Osteoblast (primary cell): ENCODE data around the gene RARG. TPM values are rescaled to one million over a fixed set of nuclear protein-coding genes. Genes with fewer than 3 reads are reported as not detected.

Source experiments
- DNase-seq: peaks from one replicate; pipeline ENCODE4 v3.0.0; 2011; ENCODE audit warnings: low spot score, mixed read lengths; ENCODE audit not compliant: insufficient read length; ENCODE audit errors: missing footprints
- H2AFZ ChIP-seq: 2 replicates; pipeline ENCODE4 v1.6.0; 2011; ENCODE audit warnings: mild to moderate bottlenecking, low read length
- H3K27ac ChIP-seq: 2 replicates; pipeline ENCODE4 v1.5.1; 2011; ENCODE audit warnings: mild to moderate bottlenecking, low read depth, low read length, moderate library complexity
- H3K27me3 ChIP-seq: 2 replicates; pipeline ENCODE4 v1.6.0; 2012; ENCODE audit warnings: mild to moderate bottlenecking, control low read depth, inconsistent platforms, low read length, moderate library complexity; ENCODE audit not compliant: insufficient read depth
- H3K36me3 ChIP-seq: 2 replicates; pipeline ENCODE4 v1.5.1; 2011; ENCODE audit warnings: mild to moderate bottlenecking, low read length, control low read depth, moderate library complexity; ENCODE audit not compliant: insufficient read depth
- H3K4me1 ChIP-seq: 2 replicates; pipeline ENCODE4 v1.5.1; 2011; ENCODE audit warnings: mild to moderate bottlenecking, low read length, control low read depth, moderate library complexity; ENCODE audit not compliant: insufficient read depth
- H3K4me2 ChIP-seq: 2 replicates; pipeline ENCODE4 v1.6.0; 2011; ENCODE audit warnings: mild to moderate bottlenecking, low read length; ENCODE audit not compliant: insufficient read depth
- H3K4me3 ChIP-seq: fragments of 200-600 bp; sonication (generic); 3 replicates; pipeline ENCODE4 v1.5.1; 2012; ENCODE audit warnings: mild to moderate bottlenecking, low read length, inconsistent platforms; ENCODE audit not compliant: insufficient read depth
- H3K79me2 ChIP-seq: 2 replicates; pipeline ENCODE4 v1.6.0; 2012; ENCODE audit warnings: mild to moderate bottlenecking, low read length, control low read depth, inconsistent platforms; ENCODE audit not compliant: insufficient read depth
- H3K9me3 ChIP-seq: 2 replicates; pipeline ENCODE4 v1.5.1; 2011; ENCODE audit warnings: low read depth, low read length, control low read depth
- H4K20me1 ChIP-seq: 2 replicates; pipeline ENCODE4 v1.6.0; 2012; ENCODE audit warnings: mild to moderate bottlenecking, low read length, control low read depth; ENCODE audit not compliant: insufficient read depth
- CTCF ChIP-seq: IDR thresholded peaks from 2 replicates; pipeline ENCODE4 v1.5.1; 2011; ENCODE audit warnings: mild to moderate bottlenecking, low read depth, low read length, moderate library complexity; ENCODE audit errors: extremely low read depth
- total RNA-seq: library from RNA; depleted of rRNA; stranded (reverse); fragments of >200 nt; gene quantifications from 2 replicates; pipeline ENCODE4 v1.2.3, GENCODE V29; 2012

Gene RARG
- total RNA-seq, 1 donor = 49.9 TPM

GRCh38 chr12:53187145-53187899 lies 44.7 kb downstream of the RARG start:
- peaks cover 21% of the 10 kb centered on the region for H3K4me1 ChIP-seq
- no peaks in the 10 kb centered on the region for H3K27me3 ChIP-seq
- no peak overlapping the region for H3K27ac ChIP-seq
- no peak for TF ChIP-seq CTCF
- H4K20me1 ChIP-seq = peaks cover 27% of the 10 kb centered on the region
- no peaks in the 10 kb centered on the region for H3K9me3 ChIP-seq
- H3K4me2 ChIP-seq = no peak overlapping the region
- DNase-seq = no peak
- peaks cover 71% of the 10 kb centered on the region for H3K36me3 ChIP-seq
- no peak overlapping the region for H2AFZ ChIP-seq
- H3K79me2 ChIP-seq = peaks cover 31% of the 10 kb centered on the region
- H3K4me3 ChIP-seq = no peak overlapping the region

- no peak for DNase-seq
- Histone ChIP-seq H3K4me2 (no peak overlapping the region), H3K79me2 (peaks cover 37% of the 10 kb centered on the region), H3K27ac (no peak overlapping the region), H3K27me3 (no peaks in the 10 kb centered on the region), H4K20me1 (peaks cover 32% of the 10 kb centered on the region), H3K4me3 (no peak overlapping the region), H3K4me1 (peaks cover 27% of the 10 kb centered on the region), H2AFZ (no peak overlapping the region), H3K9me3 (no peaks in the 10 kb centered on the region), H3K36me3 (peaks cover 76% of the 10 kb centered on the region)
- TF ChIP-seq CTCF = no peak
Measured at GRCh38 chr12:53186745-53187144, 45.3 kb downstream of the RARG start.

- no peak overlapping the region for H3K4me3 ChIP-seq
- H2AFZ ChIP-seq = no peak overlapping the region
- no peak for DNase-seq
- no peak overlapping the region for H3K4me2 ChIP-seq
- H3K79me2 ChIP-seq = peaks cover 40% of the 10 kb centered on the region
- no peaks in the 10 kb centered on the region for H3K27me3 ChIP-seq
- peaks cover 34% of the 10 kb centered on the region for H4K20me1 ChIP-seq
- peaks cover 67% of the 10 kb centered on the region for H3K36me3 ChIP-seq
- TF ChIP-seq CTCF = no peak
- peaks cover 33% of the 10 kb centered on the region for H3K4me1 ChIP-seq
- no peaks in the 10 kb centered on the region for H3K9me3 ChIP-seq
- no peak overlapping the region for H3K27ac ChIP-seq
Measured at GRCh38 chr12:53185582-53186153, 46.3 kb downstream of the RARG start.

GRCh38 chr12:53184828-53185227 lies 47.2 kb downstream of the RARG start:
- no peak for DNase-seq
- peaks cover 67% of the 10 kb centered on the region for H3K36me3 ChIP-seq
- no peaks in the 10 kb centered on the region for H3K9me3 ChIP-seq
- peaks cover 40% of the 10 kb centered on the region for H3K79me2 ChIP-seq
- peaks cover 35% of the 10 kb centered on the region for H3K4me1 ChIP-seq
- H3K27me3 ChIP-seq = no peaks in the 10 kb centered on the region
- no peak overlapping the region for H2AFZ ChIP-seq
- no peak overlapping the region for H3K4me2 ChIP-seq
- H4K20me1 ChIP-seq = peaks cover 30% of the 10 kb centered on the region
- H3K27ac ChIP-seq = no peak overlapping the region
- no peak for TF ChIP-seq CTCF
- H3K4me3 ChIP-seq = no peak overlapping the region
